ENCODE data around the gene ANKRD55. TPM values are rescaled to one million over a fixed set of nuclear protein-coding genes. Genes with fewer than 3 reads are reported as not detected.

Gene ANKRD55
- total and polyA plus RNA-seq, 2 of the 8 experiments (the other 6 are each of a cell fraction or from before 2014, with no cell fraction given), result not detected

DNA sequence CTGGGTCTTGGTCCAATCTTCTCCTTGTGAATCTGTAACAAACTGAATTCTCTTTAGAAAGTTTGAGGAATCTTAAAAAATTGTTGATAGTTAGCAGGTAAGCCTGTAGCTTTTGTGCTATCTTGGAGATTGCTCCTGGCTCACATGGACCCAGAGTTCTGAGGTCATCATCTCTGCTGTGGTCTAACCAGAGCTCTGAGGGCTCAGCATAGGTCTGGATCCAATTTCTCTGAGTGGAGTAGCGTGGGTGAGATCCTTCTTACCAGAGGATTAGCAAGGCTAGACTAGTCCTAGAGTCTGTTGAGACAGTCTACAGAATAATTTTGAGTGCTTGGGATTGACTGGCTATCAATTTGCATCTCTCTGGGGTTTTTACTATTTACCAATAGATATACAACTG is 177.8 kb downstream of the ANKRD55 start:
- FAIRE-seq (no peak), DNase-seq (ENCODE audit: low read depth in 1 of 2, low spot score in 2 of 2) (no peak)
- no peak overlapping the region for H4K8ac ChIP-seq (ENCODE audit: extremely low read depth, insufficient read depth, low read length)
- no peak for TF ChIP-seq TEAD4 (IDR thresholded peaks at IDR 0.05; ENCODE audit: low read depth, low read length)
- TF ChIP-seq PHF8 (conservative IDR thresholded peaks at IDR 0.05; ENCODE audit: low read depth, low read length), result no peak
- no peak for TF ChIP-seq ASH2L (IDR thresholded peaks at IDR 0.05; ENCODE audit: low read length)
- no peak for TF ChIP-seq CHD1 (IDR thresholded peaks at IDR 0.05; ENCODE audit: low read depth, low read length)
- no peak for TF ChIP-seq EP300 (IDR thresholded peaks at IDR 0.05; ENCODE audit: borderline replicate concordance in 1 of 2, low read depth in 2 of 2, low read length in 2 of 2)
- TF ChIP-seq RNF2 (IDR thresholded peaks at IDR 0.05; ENCODE audit: borderline replicate concordance, low read depth, low read length, missing control alignments, poor library complexity, severe bottlenecking), result no peak
- no peak for TF ChIP-seq GABPA (IDR thresholded peaks at IDR 0.05; ENCODE audit: borderline replicate concordance, insufficient read depth, low read length)
- TF ChIP-seq BCL11A (IDR thresholded peaks at IDR 0.05; ENCODE audit: low read depth in 2 of 2, low read length in 2 of 2), result no peak
- no peak for TF ChIP-seq SIN3A (conservative IDR thresholded peaks at IDR 0.05 in 1 of 2, IDR thresholded peaks at IDR 0.05 in 1 of 2; ENCODE audit: low read depth in 1 of 2, low read length in 2 of 2)
- TF ChIP-seq, protein P1, sequence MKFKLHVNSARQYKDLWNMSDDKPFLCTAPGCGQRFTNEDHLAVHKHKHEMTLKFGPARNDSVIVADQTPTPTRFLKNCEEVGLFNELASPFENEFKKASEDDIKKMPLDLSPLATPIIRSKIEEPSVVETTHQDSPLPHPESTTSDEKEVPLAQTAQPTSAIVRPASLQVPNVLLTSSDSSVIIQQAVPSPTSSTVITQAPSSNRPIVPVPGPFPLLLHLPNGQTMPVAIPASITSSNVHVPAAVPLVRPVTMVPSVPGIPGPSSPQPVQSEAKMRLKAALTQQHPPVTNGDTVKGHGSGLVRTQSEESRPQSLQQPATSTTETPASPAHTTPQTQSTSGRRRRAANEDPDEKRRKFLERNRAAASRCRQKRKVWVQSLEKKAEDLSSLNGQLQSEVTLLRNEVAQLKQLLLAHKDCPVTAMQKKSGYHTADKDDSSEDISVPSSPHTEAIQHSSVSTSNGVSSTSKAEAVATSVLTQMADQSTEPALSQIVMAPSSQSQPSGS (IDR thresholded peaks at IDR 0.05; ENCODE audit: low read length), result no peak
- TF ChIP-seq, protein P2, sequence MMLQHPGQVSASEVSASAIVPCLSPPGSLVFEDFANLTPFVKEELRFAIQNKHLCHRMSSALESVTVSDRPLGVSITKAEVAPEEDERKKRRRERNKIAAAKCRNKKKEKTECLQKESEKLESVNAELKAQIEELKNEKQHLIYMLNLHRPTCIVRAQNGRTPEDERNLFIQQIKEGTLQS (IDR thresholded peaks at IDR 0.05; ENCODE audit: insufficient read depth, low read depth, low read length), result no peak

More for the DNA sequence above, 177.8 kb downstream of the ANKRD55 start:
- Histone ChIP-seq H3K4me1 (replicated peaks in 1 of 4; ENCODE audit: control insufficient read depth in 3 of 4, insufficient read depth in 4 of 4, low read length in 3 of 4) (no peaks in the 10 kb centered on the region), H2BK120ac (replicated peaks; ENCODE audit: low read depth, low read length) (no peak overlapping the region), H3K23ac (ENCODE audit: insufficient read length) (no peak overlapping the region), H3K27me3 (replicated peaks in 1 of 4; ENCODE audit: control insufficient read depth in 3 of 4, extremely low read depth in 1 of 4, insufficient read depth in 3 of 4, low read length in 3 of 4) (no peaks in the 10 kb centered on the region), H3K9me3 (ENCODE audit: insufficient read depth in 2 of 2, low read depth in 1 of 2, low read length in 1 of 2) (no peaks in the 10 kb centered on the region), H4K91ac (replicated peaks; ENCODE audit: insufficient read length, low read length) (no peak overlapping the region), H3K79me1 (ENCODE audit: low read depth, low read length) (no peaks in the 10 kb centered on the region), H2BK12ac (ENCODE audit: low read depth, low read length) (no peak overlapping the region), H3K4me2 (ENCODE audit: insufficient read depth in 1 of 2, low read depth in 2 of 2, low read length in 2 of 2) (no peak overlapping the region), H2AFZ (ENCODE audit: low read length) (no peak overlapping the region), H4K20me1 (replicated peaks in 1 of 2; ENCODE audit: control insufficient read depth in 1 of 2, insufficient read depth in 2 of 2, low read length in 2 of 2) (no peaks in the 10 kb centered on the region), H2BK20ac (ENCODE audit: low read length) (no peak overlapping the region), H4K5ac (ENCODE audit: insufficient read length, low read depth, low read length) (no peak overlapping the region), H2BK15ac (ENCODE audit: low read length) (no peak overlapping the region), H3K18ac (ENCODE audit: extremely low read depth, low read length) (no peak overlapping the region), H3K27ac (ENCODE audit: low read depth, low read length) (no peak overlapping the region), H3K9ac (replicated peaks in 1 of 4; ENCODE audit: extremely low read depth in 1 of 4, low read depth in 3 of 4, low read length in 3 of 4) (no peak overlapping the region), H2BK5ac (ENCODE audit: low read depth, low read length) (no peak overlapping the region), H3K14ac (ENCODE audit: insufficient read length) (no peak overlapping the region), H3K56ac (replicated peaks; ENCODE audit: insufficient read length, low read depth, low read length) (no peak overlapping the region), H3K79me2 (ENCODE audit: control insufficient read depth in 1 of 2, insufficient read depth in 2 of 2, low read length in 2 of 2) (no peaks in the 10 kb centered on the region), H3K4me3 (ENCODE audit: extremely low read depth in 1 of 4, insufficient read depth in 2 of 4, low read depth in 3 of 4, low read length in 4 of 4) (no peak overlapping the region), H3K36me3 (ENCODE audit: control insufficient read depth in 2 of 4, insufficient read depth in 4 of 4, low read length in 3 of 4) (no peaks in the 10 kb centered on the region), H3K23me2 (ENCODE audit: low read depth, low read length) (no peaks in the 10 kb centered on the region), H3K4ac (replicated peaks; ENCODE audit: insufficient read length, low read depth, low read length) (no peak overlapping the region), H2AK5ac (ENCODE audit: low read depth, low read length) (no peak overlapping the region)
- CTCF ChIA-PET (ENCODE audit: partially characterized antibody), result interaction anchor here (1.2 kb wide), 1 partner anchor 86 kb away, joined by 4 read pairs; no protein-coding TSS in a partner anchor
- WGBS, 2 experiments (ENCODE audit: extremely low coverage in 1 of 2, insufficient coverage in 1 of 2, insufficient read length in 1 of 2, insufficient replicate concordance in 2 of 2, low coverage in 1 of 2, low lambda C conversion rate in 2 of 2, missing lambda C conversion rate in 1 of 2), result 87% methylated on average over 1 of the region's 1 CpG; no CpG with 5 or more reads in 1 of the 2 experiments
- POLR2A ChIA-PET (ENCODE audit: partially characterized antibody), result no interaction called here
